COLO668 (cell line): ENCODE measurements around the gene TFAP2E.
A peak's percentile ranks its signal among the peaks of the same experiment; 100 is the strongest.

Source experiments
- DNase-seq: peaks from one replicate; lab custom pipeline; 2025; ENCODE audit not compliant: unreplicated experiment; lab: John Stamatoyannopoulos, UW

TFAP2E gene

GRCh38 chr1:35640380-35641232 lies 67.5 kb downstream of the TFAP2E start:
- DNase-seq, result no peak

- DNase-seq, result peak; percentile 100
Observed at GRCh38 chr1:35641233-35641866, 68.2 kb downstream of the TFAP2E start, which contains the start of gene PSMB2. TSS of gene PSMB2 (minus strand) at chr1:35641526. CDS start at chr1:35641432, 94 bp downstream.

GRCh38 chr1:35642471-35642955 lies 69.4 kb downstream of the TFAP2E start:
- no peak for DNase-seq

- no peak for DNase-seq
Observed at GRCh38 chr1:35644204-35644603, 71.1 kb downstream of the TFAP2E start.
